ENCODE data around the gene NLK. TPM values are rescaled to one million over a fixed set of nuclear protein-coding genes. Genes with fewer than 3 reads are reported as not detected.

NLK gene
- total RNA-seq, 3 donors from 2014 or later, result 9.8 to 11.2 (median 10.9) TPM

DNA sequence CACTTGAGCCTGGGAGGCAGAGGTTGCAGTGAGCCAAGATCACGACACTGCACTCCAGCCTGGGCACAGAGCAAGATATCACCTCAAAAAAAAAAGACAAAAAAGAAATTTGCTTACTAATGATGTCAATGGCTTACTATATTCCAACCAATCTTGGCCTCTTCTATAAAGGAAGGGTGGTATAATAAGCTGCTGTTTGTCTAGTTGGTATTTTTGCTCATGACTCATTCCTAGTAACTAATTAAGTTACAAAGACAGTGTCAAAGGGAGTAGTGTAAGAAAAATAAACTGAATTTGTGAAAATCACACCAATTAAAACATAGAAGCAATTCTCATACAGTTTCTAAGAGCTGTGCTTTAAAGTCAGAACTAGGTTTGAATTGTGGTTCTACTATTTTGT is 82.5 kb downstream of the NLK start:
- Mint-ChIP-seq H3K36me3 (ENCODE audit: insufficient read depth) (peaks cover 13% of the 10 kb centered on the region), H3K4me3 (no peak overlapping the region), H3K27me3 (ENCODE audit: low read depth) (no peaks in the 10 kb centered on the region), H3K4me1 (ENCODE audit: low read depth) (no peaks in the 10 kb centered on the region), H3K9me3 (no peaks in the 10 kb centered on the region)
- ATAC-seq, result no peak
- DNase-seq, result no peak

DNA sequence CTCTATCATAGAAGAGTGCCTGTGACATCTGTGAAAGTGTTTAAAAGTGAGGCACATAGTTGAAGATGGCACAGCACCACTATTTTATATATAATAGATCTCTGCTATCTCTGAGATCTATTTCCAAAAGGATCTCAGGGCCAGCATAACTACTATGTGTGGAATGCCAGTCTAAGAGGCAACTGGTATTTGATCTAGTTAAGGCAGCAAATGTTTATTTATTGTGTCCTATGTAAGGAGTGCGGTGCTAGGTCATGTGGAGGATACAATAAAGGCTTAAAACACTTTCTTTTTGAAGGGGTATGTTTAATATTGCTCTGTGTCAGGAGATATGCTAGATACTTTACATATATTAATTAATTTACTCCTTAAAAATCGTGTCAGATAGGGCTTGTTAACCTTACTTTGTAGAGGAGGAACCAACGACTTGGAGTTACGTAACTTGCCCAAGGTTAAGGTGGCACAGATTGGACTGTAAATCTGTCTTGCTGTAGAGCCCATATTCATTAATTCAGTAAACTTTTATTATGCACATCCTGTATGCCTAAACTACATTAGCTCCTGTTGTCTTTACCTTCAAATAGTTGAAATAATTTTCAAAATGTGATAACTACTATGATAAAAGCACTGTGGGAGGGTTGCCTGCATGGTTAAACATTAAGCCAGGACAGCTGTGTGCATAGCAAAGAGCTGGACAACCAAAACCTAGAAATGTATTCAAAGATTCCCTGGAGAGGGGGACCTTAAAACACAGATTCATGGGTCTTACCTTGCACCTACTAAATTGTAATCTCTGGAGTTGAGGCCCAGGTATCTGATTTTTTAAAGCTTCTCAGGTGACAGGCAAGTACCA is 83.3 kb downstream of the NLK start:
- DNase-seq (no peak), ATAC-seq (no peak)
- Mint-ChIP-seq H3K36me3 (ENCODE audit: insufficient read depth) (peaks cover 13% of the 10 kb centered on the region), H3K9me3 (no peaks in the 10 kb centered on the region), H3K4me3 (no peak overlapping the region), H3K27me3 (ENCODE audit: low read depth) (no peaks in the 10 kb centered on the region), H3K4me1 (ENCODE audit: low read depth) (no peaks in the 10 kb centered on the region)

DNA sequence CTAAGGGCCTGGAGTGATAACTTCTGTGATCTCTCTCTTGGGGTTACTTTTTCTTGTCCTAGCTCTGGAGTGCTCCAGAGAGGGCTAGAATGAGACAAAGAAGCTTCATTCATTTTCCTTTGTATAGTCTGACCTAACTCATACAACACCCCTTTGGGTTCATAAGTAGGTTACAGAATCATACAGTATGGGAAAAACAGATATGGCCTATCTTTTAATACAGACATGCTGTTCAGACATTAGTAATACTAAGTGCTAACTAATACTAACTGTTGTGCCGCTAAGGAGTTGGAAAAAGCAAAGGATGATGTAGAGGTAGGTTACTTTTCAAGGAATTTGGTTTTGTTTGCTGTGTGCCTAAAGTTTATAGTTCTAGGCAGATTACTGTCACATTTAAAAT is 84.7 kb downstream of the NLK start:
- Mint-ChIP-seq H3K4me3 (no peak overlapping the region), H3K9me3 (no peaks in the 10 kb centered on the region), H3K4me1 (ENCODE audit: low read depth) (no peaks in the 10 kb centered on the region), H3K27me3 (ENCODE audit: low read depth) (no peaks in the 10 kb centered on the region), H3K36me3 (ENCODE audit: insufficient read depth) (peaks cover 19% of the 10 kb centered on the region)
- ATAC-seq (no peak), DNase-seq (no peak)

DNA sequence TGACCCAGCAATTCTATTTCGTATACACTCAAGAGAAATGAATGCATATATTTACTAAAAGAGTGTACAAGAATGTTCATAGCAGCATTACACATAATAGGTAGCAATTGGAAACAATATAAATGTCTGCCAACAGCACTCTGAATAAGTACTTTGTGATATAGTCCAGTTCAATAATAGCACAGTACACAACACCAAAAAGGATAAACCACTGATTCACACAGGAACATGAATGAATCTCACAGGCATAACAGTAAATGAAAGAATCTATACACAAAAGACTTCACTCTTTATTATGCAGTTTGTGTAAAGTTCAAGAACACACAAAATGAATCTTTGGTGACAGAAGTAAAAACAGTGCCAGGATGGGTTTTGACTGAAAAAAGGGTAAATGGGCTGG is 86.3 kb downstream of the NLK start:
- no peak overlapping the region for H3K4me3 Mint-ChIP-seq
- no peaks in the 10 kb centered on the region for H3K27me3 Mint-ChIP-seq (ENCODE audit: low read depth)
- no peaks in the 10 kb centered on the region for H3K9me3 Mint-ChIP-seq
- ATAC-seq, result no peak
- DNase-seq, result no peak
- peaks cover 20% of the 10 kb centered on the region for H3K36me3 Mint-ChIP-seq (ENCODE audit: insufficient read depth)
- peaks cover 8% of the 10 kb centered on the region for H3K4me1 Mint-ChIP-seq (ENCODE audit: low read depth)

DNA sequence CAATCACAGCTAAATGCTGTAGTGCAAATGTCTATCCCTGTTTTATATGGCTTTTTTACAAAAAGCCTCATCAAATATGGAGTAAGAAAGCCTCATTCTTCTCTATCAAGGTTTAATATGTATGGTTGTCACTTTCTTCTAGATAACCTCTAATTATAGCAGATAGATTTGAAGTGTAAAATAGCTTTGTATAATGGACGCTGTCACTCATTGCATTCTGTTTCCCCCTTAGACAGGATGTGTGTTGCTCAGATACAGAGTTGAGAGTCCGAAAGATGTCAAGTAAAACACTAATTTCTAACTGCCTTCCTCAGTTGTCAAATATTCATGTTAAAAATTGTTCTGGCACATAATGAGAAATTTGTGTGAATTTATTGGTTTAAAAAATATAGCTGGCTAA is 88.0 kb downstream of the NLK start:
- DNase-seq (no peak), ATAC-seq (no peak)
- Mint-ChIP-seq H3K36me3 (ENCODE audit: insufficient read depth) (peaks cover 19% of the 10 kb centered on the region), H3K4me1 (ENCODE audit: low read depth) (peaks cover 8% of the 10 kb centered on the region), H3K9me3 (no peaks in the 10 kb centered on the region), H3K4me3 (no peak overlapping the region), H3K27me3 (ENCODE audit: low read depth) (no peaks in the 10 kb centered on the region)

DNA sequence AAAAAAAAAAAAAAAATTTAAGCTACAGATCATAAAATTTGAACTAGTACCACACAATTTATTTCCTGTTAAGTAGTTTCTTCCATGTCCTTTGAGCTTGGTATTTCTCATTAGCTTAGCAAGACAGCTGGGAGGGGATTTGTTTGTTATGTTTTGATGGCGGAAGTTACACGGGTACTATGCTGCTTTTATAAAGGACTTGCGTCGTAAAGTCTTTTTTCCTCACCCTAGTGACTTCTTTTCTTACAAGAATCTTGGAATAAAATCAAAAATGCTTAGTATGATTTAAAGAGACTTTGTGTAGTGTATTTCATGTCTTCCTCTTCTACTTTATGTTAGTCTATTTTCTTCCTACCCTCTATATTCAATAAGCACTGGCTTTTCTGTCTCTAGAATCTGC is 89.1 kb downstream of the NLK start:
- no peak for ATAC-seq
- H3K4me3 Mint-ChIP-seq, result no peak overlapping the region
- H3K27me3 Mint-ChIP-seq (ENCODE audit: low read depth), result no peaks in the 10 kb centered on the region
- peaks cover 8% of the 10 kb centered on the region for H3K4me1 Mint-ChIP-seq (ENCODE audit: low read depth)
- DNase-seq, result no peak
- H3K36me3 Mint-ChIP-seq (ENCODE audit: insufficient read depth), result peaks cover 21% of the 10 kb centered on the region
- H3K9me3 Mint-ChIP-seq, result no peaks in the 10 kb centered on the region

DNA sequence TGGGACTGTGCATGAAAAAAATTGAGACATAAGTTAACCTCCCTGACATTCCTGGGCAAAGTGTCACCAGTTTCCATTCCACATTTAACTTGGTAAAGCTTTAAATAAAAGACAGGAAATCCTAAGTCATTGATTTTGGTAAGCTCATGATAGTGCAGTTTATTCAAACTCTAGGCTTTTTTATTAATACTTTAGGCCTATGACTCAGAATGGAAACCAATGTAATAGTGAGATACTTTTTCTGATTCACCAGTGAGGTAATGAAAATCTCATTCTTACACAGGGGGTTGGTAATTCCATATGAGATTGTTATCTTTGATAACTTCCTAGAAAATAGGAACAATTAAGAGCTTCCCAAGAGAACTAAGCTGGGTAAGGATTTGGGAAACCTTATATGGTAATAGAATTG is 91.1 kb downstream of the NLK start:
- Mint-ChIP-seq H3K9me3 (no peaks in the 10 kb centered on the region), H3K36me3 (ENCODE audit: insufficient read depth) (peaks cover 24% of the 10 kb centered on the region), H3K27me3 (ENCODE audit: low read depth) (no peaks in the 10 kb centered on the region), H3K4me1 (ENCODE audit: low read depth) (peaks cover 8% of the 10 kb centered on the region), H3K4me3 (no peak overlapping the region)
- no peak for DNase-seq
- no peak for ATAC-seq

DNA sequence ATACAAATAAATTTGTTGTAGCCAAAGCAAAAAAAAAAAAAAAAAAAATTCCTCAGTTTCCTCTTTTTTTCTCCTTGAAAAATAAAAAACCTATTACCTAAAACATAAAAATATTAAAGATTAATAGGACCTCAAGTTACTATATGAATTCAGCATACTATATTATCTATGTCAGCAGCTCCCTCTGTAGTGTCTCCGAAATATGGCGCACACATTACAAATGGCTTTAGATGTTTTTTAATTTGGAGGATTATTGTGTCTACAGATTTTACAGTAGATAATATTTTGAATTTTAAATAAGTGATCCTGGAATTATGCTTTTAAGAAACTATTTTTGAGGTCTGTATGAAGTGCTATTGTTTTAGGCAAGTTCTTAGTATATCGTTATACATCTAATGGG is 94.4 kb downstream of the NLK start:
- H3K4me1 Mint-ChIP-seq (ENCODE audit: low read depth), result peaks cover 8% of the 10 kb centered on the region
- H3K27me3 Mint-ChIP-seq (ENCODE audit: low read depth), result no peaks in the 10 kb centered on the region
- H3K4me3 Mint-ChIP-seq, result no peak overlapping the region
- ATAC-seq (no peak), DNase-seq (no peak)
- peaks cover 23% of the 10 kb centered on the region for H3K36me3 Mint-ChIP-seq (ENCODE audit: insufficient read depth)
- no peaks in the 10 kb centered on the region for H3K9me3 Mint-ChIP-seq

DNA sequence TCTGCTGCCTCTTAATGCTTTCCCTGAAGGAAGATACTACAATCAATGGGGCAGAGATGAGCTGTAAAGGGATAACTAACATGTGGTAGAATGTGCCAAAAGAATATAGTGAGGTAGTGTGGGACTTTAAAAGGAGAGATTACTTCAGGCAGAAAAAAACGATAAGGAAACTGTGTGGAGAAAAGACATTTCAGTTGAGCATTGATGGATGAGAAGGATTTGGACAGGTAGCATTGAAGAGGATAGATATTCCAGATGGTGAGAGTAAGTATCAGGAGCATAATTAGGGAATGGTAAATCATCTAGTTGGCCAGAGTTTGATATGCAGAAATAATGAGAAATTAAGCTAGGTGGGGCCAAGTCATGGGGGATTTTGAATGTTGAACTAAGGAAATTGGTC is 97.3 kb downstream of the NLK start:
- ATAC-seq, result no peak
- H3K4me1 Mint-ChIP-seq (ENCODE audit: low read depth), result no peaks in the 10 kb centered on the region
- H3K27me3 Mint-ChIP-seq (ENCODE audit: low read depth), result no peaks in the 10 kb centered on the region
- H3K9me3 Mint-ChIP-seq, result no peaks in the 10 kb centered on the region
- no peak overlapping the region for H3K4me3 Mint-ChIP-seq
- peaks cover 17% of the 10 kb centered on the region for H3K36me3 Mint-ChIP-seq (ENCODE audit: insufficient read depth)
- DNase-seq, result no peak

DNA sequence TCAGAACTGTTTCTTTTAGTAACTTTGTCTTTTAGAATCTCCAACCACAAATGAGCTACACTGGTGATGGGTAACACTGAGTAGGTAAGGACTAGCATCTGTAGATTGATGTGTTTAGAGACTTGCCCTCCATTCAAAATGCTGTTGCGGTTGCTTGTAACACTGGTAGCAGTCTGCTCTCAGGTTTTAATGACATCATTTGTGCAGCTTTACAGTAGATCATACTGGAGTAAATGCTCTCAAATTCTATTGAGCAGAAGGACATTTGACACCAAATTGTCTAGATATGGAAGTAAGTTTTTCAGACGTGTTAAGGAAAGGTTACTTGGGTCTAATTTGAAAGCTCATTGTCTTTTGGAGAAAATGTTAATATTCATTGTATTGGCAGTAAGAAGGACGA is 98.8 kb downstream of the NLK start:
- H3K36me3 Mint-ChIP-seq (ENCODE audit: insufficient read depth), result peaks cover 14% of the 10 kb centered on the region
- no peak for ATAC-seq
- no peaks in the 10 kb centered on the region for H3K27me3 Mint-ChIP-seq (ENCODE audit: low read depth)

DNA sequence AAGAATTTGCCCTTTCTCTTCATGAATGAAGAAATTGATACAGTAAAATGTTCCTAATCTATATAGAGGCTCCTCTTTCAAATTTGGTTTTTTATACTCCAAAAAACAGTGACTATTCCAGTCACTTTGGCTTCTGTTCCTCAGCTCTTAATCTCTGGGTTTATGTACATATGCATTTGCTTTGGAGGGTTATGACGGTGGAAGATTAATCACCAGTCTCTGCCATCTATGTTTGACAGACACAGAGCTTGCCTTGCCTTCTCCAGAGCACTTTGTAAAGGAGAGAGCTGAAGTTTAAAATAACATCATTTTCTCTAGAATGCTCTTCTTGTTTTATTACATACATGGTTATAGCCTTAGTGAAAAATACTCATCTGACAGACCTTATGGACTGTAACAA is 99.3 kb downstream of the NLK start:
- Mint-ChIP-seq H3K36me3 (ENCODE audit: insufficient read depth) (peaks cover 14% of the 10 kb centered on the region), H3K9me3 (no peaks in the 10 kb centered on the region)
- no peak for ATAC-seq

More for the DNA sequence above, 98.8 kb downstream of the NLK start:
- Mint-ChIP-seq H3K9me3 (no peaks in the 10 kb centered on the region), H3K4me3 (no peak overlapping the region), H3K4me1 (ENCODE audit: low read depth) (no peaks in the 10 kb centered on the region)
- DNase-seq, result no peak

DNA sequence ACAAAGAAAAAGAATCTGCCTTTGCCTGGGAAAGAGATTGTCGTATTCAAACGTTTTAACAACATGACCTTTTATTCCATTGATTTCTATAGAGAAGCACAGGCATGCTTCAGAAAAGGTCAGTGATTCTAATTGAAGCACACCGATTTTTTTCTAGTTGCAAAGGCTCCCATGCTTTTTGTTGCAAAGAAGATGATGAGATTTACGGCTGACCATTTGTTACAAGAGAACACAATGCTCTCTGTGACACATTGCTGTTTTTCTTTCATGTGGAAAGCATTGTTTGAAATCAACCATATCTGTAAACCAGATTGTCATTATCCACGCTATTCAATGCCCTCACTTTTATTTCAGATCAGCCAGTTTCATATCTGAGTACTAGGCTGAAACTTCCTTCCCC is 99.8 kb downstream of the NLK start:
- no peaks in the 10 kb centered on the region for H3K27me3 Mint-ChIP-seq (ENCODE audit: low read depth)
- no peak for ATAC-seq
- no peaks in the 10 kb centered on the region for H3K9me3 Mint-ChIP-seq
- DNase-seq, result no peak
- H3K36me3 Mint-ChIP-seq (ENCODE audit: insufficient read depth), result peaks cover 14% of the 10 kb centered on the region
- H3K4me3 Mint-ChIP-seq, result no peak overlapping the region
- no peaks in the 10 kb centered on the region for H3K4me1 Mint-ChIP-seq (ENCODE audit: low read depth)

More for the DNA sequence above, 99.3 kb downstream of the NLK start:
- no peak for DNase-seq
- Mint-ChIP-seq H3K27me3 (ENCODE audit: low read depth) (no peaks in the 10 kb centered on the region), H3K4me3 (no peak overlapping the region), H3K4me1 (ENCODE audit: low read depth) (no peaks in the 10 kb centered on the region)

DNA sequence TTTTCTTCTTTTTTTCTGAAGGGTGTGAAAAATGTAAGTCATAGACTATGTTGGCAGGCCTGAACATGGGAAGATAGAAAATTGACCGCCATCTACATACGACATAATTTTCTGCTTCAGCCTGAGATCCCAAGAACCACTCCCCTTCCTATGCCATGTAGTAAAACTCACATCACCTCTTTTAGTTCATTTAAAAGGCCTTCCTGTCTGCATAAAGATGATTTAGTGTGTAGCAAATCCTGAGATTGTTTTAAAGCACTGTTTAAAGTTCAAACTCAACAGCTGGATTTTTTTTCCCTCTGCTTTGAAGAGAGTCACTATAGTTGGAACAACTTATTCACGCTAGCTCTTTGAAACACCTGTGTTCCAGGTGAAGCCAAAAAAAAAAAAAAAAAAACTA is 101.5 kb downstream of the NLK start:
- DNase-seq (no peak), ATAC-seq (no peak)
- Mint-ChIP-seq H3K27me3 (ENCODE audit: low read depth) (no peaks in the 10 kb centered on the region), H3K4me1 (ENCODE audit: low read depth) (no peaks in the 10 kb centered on the region), H3K9me3 (no peaks in the 10 kb centered on the region), H3K4me3 (no peak overlapping the region), H3K36me3 (ENCODE audit: insufficient read depth) (peaks cover 11% of the 10 kb centered on the region)

DNA sequence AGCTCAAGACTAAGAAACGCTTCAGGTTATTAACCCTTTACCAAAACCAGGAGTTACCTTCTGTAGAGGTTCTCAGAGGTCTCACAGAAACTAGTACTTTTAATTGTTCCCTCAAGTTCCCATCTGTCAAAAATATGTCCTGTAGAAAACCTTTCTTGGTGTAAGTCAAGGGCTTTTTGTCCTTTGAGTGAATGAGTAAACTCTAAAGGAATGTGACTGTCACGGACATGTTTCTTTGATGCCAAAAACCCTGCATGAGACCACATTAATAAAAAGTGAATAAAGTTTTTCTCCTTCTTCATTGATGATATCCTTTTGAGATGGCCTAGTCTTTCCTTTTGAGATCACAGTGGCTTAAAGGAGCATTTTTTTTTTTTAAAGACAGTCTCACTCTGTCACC is 102.9 kb downstream of the NLK start:
- Mint-ChIP-seq H3K9me3 (no peaks in the 10 kb centered on the region), H3K4me3 (no peak overlapping the region), H3K27me3 (ENCODE audit: low read depth) (no peaks in the 10 kb centered on the region), H3K4me1 (ENCODE audit: low read depth) (no peaks in the 10 kb centered on the region), H3K36me3 (ENCODE audit: insufficient read depth) (peaks cover 11% of the 10 kb centered on the region)
- ATAC-seq (no peak), DNase-seq (no peak)

DNA sequence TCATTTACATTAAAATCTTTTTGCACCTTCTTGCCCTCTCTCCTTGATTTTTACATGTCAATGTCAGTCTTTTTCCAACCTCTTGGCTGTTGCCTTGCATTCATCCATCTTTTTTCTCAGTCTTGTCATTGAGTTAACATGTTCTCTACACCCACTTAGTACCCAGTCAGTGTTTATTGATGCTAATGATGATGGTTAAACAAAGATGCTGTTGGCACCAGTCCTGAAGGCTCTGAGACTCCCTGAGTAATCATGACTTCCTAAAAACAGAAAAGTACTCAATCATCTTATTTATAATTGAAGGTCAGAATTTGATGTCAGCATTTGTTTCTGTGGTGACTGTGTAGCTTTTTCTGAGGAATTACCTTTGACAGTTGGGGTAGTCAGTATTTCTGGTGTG is 104.5 kb downstream of the NLK start:
- no peaks in the 10 kb centered on the region for H3K4me1 Mint-ChIP-seq (ENCODE audit: low read depth)
- H3K4me3 Mint-ChIP-seq, result no peak overlapping the region

More for the DNA sequence above, 104.5 kb downstream of the NLK start:
- ATAC-seq (no peak), DNase-seq (no peak)
- no peaks in the 10 kb centered on the region for H3K9me3 Mint-ChIP-seq
- peaks cover 12% of the 10 kb centered on the region for H3K36me3 Mint-ChIP-seq (ENCODE audit: insufficient read depth)
- no peaks in the 10 kb centered on the region for H3K27me3 Mint-ChIP-seq (ENCODE audit: low read depth)

All from activated T-cell treated with anti-CD3 and anti-CD28 coated beads, Interleukin-2, amount 50 U/mL, for 4 hours (primary cell).